SIG-M5 treated with dmso at 0.1 percent for 504 hours (cell line): Measurements from ENCODE around the gene ATP6V1B1.
A peak's percentile ranks its signal among the peaks of the same experiment; 100 is the strongest.

Experiments
- DNase-seq: peaks from one replicate; lab custom pipeline; 2025; ENCODE audit not compliant: unreplicated experiment; lab: John Stamatoyannopoulos, UW

ATP6V1B1 gene

DNA sequence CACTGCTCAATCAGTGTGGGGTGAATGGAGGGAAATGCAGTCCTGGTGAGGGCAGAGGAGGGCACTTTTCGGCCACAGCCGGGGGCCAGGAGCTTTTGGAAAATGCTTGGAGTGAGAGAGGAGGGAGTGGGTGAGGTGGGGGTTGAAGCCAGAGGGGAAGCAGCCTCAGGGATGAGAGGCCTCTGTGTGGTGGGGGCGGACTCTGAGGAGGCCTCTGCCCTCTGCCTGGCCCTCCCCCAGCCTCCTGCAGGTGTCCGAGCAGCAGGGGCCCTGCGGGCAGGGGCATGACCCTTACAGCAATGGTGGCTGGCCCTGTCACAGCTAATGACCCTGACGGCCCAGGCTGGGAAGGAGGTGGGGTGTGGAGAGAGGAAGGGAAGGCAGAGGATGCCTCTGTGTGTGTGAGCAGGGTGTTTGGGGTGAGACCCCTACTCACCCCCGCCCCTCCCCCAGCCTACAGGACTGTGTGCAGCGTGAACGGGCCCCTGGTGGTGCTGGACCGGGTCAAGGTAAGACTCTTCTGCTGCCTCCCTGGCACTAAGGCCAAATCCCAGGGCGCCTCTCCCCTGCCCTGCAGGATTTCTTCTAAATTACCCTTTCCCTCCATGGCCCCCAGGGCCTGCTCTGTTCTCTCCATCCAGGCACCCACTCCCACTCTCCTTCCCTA, 7.6 kb downstream of the ATP6V1B1 start:
- DNase-seq, result no peak

DNA sequence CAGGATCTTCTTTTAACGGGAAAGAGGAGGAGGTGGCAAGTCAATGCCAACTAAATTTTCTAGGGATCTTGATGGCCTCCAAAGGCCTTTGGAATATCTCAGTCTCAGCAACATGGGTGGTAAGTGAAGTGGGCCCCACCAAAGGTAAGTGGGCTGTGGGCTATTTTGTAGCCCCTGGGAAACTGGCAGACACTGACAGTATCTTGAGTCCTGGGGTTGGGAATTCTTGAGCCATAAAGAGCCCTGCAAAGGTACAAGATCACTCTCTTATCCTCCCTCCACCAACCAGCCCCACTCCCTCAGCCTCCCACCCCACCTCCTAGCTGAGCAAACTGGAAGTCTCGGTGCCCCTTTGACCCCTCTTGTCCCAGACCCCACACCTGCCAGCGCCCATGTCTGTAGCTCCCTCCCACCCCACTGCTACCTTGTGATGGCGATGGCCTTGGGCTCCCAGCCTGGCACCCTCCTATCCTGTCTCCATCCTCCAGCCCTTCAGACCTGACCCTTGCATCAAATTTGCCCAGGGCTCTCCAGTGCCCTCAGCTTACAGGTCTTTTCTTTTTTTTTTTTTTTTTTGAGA, 8.5 kb downstream of the ATP6V1B1 start:
- DNase-seq, result no peak

DNA sequence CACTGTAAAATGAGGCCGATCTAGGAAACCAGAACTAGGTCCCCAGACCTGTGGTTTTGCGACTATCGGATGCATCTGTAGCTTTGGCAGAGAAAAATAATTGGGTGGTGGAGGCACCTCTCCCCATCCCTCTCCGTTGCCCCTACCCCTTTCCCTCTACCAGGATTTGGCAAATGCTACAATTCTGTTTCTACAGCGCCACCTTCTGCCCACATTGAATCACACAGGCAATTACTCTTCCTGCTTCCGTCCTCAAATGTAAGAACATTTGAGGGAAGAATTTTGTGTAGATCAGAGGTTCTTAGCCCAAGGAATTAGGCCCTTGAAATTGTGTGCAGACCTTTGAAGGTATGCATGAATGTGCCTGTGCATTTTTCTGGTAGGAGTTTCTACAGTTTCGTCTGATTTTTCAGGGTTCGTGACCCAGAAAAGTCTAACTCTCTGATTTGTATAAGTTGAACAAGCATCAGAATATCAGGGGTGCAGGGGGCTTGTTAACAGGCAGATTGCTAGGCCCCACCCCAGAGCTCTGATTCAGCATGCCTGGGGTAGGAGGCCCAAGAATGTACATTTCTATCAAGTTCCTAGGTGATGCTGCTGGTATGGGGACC, 11.2 kb downstream of the ATP6V1B1 start:
- peak; percentile 73 for DNase-seq

DNA sequence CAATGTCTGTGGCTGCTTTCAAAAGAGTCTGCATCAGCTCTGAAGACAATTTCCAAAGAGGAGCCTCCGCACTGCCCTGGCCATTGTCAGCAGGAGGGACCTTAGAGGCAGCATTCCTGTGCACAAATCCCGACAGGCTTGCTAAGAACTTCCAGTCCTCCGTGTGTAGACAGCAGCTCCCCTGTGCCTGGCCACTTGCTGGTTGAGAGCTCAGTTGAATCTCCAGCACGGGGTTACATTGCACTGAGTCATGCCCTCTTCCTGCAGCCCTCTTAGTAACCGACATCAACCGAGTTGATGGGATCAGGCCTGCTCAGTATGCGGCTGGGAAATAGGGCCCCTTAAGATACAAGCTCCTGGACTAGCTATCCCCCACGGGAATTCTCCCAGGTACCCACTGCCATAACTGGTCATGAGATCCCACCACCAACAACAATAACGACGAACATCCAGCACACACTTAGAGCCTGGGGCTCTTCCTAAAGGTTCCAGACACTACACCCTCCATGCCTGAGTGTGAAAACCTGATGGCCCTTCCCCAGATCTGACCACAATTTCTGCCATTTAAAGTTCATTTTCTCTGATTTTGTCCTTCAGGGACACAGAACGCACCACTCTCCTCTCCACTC, 12.0 kb downstream of the ATP6V1B1 start:
- DNase-seq, result no peak

DNA sequence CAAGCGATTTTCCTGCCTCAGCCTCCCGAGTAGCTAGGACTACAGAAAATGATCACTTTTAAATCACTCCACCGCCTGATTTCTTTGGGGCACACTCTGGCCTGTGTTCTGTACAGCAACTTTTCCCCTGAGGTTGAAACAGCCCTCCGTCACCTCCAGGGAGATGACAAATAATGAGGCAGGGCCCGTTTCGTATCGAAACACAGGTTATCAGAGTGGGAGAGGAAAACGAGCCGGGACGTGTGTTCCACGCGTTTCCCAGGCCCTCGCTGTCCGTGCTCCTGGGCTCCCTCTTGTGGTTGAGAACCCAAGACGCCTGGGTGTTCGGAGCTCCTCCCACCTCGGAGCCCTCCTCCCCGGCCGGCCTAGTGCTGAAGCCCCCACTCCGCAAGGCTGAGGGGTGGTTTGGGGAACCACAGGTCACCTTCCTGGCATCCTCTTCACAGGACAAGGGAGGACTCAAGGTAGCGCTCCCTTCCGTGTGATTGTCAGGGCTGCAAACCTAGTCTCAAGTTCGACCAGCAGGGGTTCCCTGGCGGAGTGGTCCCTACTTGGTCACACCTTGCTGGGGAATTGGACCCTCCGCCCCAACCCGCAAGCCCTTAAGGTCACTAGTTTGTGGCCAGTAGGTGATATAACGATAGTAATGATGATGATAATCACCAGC, 12.8 kb downstream of the ATP6V1B1 start:
- DNase-seq, result peak; percentile 62

DNA sequence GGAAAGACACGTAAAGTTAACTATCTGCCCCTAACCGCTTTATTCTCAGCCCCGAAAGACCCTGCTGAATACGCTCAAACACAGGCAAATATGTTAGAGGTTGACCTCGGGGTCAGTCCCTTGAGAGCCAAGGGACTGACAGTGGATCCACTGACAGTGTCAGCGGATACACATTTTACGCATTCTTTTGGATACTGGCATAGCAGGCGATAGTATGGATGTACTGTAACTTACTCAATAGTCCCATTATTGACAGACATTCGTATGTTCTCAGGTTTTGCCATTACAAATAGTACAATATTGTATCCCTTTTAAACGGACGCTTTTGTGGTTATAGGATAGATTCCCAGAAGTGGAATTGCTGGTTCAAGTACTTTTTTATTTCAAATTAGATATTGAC, 13.4 kb downstream of the ATP6V1B1 start:
- DNase-seq, result no peak

DNA sequence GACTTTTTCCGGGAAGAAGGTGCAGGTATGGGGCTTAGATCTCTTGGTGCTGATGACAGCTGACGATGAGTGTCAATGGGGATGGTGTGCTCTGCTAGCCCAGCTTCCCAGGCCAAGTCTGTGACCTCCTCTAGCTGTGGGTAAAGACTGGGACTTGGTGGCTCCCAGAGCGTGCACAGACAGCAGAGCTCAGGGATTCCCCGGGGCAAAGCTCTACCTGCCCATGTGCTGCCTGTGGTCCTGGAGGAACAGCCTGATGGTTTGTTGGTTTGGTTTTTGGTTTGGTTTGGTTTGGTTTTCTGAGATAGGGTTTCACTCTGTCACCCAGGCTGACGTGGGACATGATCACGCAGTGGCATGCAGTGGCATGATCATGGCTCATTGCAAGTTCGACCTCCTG, 19.2 kb downstream of the ATP6V1B1 start:
- no peak for DNase-seq

DNA sequence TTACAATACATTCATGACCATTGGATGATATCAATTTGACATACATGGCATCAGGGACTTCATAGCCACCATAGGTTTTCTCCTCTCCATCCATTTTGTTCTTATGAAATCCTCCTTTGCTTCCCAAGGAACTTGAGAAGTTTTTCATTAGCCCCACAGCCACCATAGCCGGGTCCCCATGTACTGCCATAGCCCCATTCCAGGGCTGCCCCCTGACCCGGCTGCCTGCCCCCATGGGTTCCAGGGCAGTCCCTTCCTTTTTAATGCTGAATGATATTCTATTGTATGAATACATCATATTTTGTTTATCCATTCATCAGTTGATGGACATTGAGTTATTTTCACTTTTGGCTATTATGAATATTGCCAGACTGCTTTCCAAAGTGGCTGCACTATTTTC, 20.4 kb downstream of the ATP6V1B1 start:
- DNase-seq, result no peak

DNA sequence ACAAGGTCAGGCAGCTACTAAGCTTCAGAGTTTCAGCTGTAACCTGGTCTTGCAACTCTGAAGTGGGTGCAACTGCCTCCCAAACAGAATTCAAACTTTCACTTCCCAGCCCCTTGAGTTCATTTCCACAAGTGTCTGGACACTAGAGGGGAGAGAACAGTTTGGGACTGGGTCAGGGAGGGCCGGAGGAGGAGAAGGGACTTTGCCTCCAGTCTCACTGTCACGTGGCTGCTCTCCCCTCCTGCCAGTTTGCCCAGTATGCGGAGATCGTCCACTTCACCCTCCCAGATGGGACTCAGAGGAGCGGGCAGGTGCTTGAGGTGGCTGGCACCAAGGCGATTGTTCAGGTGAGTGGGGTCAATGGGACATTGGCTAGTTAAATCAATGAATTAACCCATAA, 22.1 kb downstream of the ATP6V1B1 start:
- no peak for DNase-seq

DNA sequence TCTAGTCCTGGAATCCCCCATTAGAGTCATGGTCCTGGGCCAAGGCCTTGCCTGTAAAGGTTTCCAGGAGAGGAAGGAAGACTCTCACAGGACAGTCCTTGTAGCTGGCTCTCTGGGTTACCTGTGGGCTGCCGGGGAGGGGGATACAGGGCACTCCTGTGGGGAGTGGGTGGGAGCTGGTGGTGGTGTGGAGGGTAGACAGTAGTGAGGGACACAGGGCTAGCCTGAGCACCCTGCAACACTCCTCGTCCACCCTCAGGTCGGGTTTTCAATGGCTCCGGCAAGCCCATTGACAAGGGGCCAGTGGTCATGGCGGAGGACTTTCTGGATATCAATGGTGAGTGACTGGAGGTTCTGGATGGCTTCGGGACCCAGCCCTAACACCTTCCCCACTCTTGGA, 23.1 kb downstream of the ATP6V1B1 start:
- DNase-seq, result no peak

DNA sequence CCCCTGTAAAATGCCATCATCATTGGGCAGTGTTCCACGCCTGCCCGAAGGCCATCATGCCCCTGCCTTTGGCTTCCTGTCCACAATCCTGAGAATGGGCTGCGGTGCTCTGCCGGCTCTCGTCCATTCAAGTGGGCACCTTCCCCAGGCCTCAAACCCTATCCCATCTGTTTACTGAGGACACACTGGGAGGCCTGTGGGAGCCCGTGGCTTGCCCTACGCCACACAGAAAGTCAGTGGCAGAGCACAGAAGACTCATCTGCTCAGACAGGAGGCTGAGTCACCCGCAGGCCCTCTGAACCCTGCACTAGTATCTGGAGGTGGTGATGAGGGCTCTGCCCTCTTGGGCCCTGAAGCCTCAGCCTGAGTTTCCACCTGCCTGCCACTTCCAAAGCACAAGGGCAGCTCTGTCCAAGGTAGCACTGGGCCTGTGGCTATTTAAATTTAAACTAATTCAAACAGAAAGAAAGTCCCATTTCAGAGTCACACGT, 23.6 kb downstream of the ATP6V1B1 start:
- no peak for DNase-seq

DNA sequence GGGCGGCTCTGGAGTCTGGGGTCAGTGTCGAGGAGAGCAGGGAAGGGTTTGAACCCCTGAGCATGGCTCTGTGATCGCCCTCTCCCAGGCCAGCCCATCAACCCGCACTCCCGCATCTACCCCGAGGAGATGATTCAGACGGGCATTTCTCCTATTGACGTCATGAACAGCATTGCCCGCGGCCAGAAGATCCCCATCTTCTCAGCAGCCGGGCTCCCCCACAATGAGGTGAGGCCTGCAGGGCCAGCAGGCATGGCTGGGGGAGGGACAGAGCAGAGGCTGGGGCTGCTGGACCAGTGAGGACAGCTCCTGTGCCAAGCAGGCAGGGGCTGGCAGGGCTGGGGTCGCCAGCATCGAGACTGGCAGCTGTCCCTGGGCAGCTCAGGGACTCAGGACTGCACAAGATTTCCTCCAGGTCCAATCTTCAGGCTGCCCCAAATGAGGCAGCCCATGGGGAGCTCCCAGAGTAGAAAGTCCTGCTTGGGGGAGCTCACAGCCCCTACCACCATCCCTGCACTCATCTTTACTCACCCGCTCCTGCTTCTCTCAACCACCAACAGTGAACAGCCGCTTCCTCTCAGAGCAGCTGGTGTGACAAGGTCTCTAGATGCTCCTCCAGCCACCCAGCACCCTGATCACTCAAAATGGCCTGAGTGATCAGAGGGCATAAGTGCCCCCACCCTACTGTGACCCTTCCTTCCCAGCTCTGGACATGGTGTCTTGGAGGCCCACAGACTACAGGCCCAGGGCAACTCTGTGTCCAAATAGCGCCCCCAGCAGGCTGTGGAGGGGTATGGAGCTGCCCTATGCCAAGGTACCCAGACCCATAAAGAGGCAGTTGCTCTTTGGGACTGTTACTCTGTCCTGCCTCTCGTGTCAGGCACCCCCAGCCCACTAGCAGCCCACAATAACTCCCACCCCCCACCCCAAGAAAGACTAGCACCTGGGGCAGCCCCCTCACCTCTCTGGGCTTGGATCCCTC, 24.4 kb downstream of the ATP6V1B1 start:
- no peak for DNase-seq

DNA sequence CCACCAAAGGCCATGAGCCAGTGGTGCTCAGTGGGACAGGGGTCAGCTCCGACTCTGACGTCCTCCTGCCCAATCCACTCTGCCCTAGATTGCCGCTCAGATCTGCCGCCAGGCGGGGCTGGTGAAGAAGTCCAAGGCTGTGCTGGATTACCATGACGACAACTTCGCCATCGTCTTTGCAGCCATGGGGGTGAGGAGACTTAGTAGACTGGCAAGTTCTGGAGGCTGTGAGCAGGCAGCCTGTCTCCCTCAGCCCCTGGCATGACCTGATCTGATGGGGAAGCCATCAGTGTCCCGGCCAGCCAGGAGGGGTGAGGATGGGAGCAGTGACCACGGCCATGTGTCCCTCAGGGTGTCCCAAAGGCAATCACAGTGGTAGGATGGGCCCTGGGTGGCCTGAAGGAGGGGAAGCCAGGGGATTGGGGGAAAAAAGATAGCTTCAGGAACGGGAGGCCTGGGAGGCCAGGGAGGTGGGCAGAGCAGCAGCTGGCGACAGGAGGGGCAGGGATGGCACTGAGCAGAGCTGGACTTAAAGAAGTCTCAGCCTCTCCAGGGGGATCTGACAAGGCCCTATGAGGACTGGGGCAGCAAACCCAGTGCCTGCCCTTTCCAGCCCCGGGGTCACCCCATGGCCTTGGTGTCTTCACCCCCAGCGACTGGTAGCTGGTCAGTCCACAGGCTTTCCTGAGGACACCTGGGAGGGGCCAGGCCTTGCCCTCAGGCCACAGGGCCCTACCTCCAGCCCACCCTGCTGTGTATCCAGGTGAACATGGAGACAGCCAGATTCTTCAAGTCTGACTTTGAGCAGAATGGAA, 25.3 kb downstream of the ATP6V1B1 start:
- DNase-seq, result no peak

DNA sequence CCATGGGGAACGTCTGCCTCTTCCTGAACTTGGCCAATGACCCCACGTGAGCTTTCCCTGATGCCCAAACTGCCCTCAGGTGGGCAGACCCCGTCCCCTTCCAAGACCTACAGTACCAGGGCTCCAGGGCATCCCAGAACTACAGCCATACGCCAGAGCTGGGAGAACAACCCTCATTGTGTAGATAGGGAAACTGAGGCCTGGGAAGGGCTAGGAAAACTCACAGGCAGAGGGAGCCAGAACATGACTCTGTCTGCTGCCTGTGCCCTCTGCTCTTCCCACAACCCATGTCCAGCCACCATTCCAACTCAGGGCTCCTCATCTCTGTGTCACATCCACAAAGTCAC, 25.9 kb downstream of the ATP6V1B1 start:
- no peak for DNase-seq

DNA sequence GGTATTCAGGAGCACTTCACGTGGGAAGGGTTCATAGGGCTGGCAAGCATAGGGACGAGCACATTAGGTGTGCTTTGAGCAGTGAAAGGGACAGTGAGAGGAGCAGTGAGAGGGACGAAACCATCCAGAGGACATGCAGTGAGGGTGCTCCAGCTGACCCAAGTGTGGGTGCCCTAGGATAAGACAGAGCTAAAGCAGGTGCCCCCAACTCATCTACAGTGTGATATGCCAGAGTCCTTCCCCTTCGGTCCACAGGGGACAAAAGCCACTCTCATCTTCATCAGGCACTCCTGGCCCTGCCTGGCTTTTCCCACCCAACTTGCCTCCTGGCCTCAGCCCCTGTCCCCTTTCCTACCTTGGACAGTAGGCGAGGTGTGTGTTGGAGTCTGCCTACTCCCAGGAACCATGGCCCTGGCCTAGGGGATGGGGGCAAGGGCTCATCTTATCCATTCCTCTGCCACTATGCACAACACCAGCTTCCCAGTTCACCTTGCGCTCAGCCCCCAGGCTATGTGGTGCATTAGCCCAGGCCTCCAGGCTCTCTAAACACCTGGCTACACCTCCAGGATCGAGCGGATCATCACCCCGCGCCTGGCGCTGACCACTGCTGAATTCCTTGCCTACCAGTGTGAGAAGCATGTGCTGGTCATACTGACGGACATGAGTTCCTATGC, 26.6 kb downstream of the ATP6V1B1 start:
- DNase-seq, result no peak

DNA sequence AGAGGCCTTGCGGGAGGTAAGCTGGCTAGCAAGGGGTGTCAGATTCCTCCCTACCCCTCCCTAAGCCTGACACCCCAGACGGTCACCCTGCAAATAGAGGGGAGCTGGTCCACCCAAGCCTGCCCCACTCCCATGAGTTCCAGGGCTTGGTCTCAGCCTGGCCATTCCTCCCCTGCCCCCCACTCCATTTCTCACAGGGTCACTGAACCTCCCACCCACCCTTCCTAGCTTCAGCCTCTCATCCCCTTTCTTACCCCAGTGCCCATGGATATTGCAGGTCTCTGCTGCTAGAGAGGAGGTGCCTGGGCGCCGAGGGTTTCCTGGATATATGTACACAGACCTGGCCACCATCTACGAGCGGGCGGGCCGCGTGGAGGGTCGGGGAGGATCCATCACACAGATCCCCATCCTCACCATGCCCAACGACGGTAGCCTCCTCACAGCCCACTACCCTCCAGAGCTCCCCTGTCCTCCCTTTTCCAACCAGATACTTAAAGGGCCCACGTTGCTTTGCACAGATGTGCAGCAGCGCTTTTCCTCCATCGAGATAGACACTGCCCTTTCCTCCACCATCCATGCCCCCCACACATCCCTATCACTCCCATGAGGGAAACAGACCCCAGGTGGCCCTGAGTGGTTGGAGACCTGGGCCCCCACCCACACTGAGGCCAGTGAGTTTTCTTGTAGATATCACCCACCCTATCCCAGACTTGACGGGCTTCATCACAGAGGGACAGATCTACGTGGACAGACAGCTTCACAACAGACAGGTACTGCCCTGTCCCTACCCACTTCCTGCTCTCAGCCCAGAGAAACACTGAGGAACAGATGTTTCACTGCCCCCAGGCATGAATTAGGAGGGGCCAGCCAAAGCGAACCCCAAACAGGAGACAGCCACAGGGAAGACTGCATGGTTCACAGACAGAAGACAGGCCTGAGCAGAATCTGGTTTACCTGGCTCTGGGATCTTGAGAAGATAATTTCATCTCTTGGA, 27.5 kb downstream of the ATP6V1B1 start:
- DNase-seq, result no peak

DNA sequence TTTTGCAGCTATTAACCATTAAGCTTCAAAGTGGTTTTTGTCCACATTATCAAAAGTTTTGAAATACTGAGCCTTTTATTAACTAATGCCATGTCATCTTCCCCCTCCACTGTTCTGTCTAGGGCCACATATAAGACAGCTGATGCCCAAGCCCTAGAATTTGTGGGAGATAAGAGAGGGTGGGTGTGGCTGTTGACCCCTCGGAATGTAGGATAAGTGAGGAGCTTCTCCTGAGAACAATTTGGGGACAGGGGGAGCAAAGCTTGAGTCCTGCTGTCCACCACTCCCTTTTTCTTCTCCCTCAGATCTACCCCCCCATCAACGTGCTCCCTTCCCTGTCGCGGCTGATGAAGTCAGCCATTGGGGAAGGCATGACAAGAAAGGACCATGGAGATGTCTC, 28.4 kb downstream of the ATP6V1B1 start:
- DNase-seq, result no peak
